K562 (cell line): ENCODE results near the gene SKP2. TPM values are rescaled to one million over a fixed set of nuclear protein-coding genes. Genes with fewer than 3 reads are reported as not detected.

Experiments
- CSDE1 ChIP-seq, 2 experiments: fragments of 450-650 bp; IDR thresholded peaks; 2 replicates each; pipeline ENCODE4 v1.6.1; 2016; ENCODE audit warnings: mild to moderate bottlenecking in 1 of 2
- FOXA1 ChIP-seq: fragments of 450-650 bp; IDR thresholded peaks from 2 replicates; pipeline ENCODE4 v1.6.1; 2016; ENCODE audit warnings: mild to moderate bottlenecking, borderline replicate concordance
- HNRNPH1 ChIP-seq: fragments of 200-400 bp; formaldehyde crosslinking; optimal IDR thresholded peaks from 2 replicates; pipeline ENCODE3; 2017; ENCODE audit warnings: low read depth, mild to moderate bottlenecking, low read length, moderate library complexity
- KHSRP ChIP-seq: fragments of 450-650 bp; IDR thresholded peaks from 2 replicates; pipeline ENCODE4 v1.6.1; 2017
- MAFK ChIP-seq: IDR thresholded peaks from 2 replicates; pipeline ENCODE4 v1.6.1; 2011; ENCODE audit warnings: low read length, improper control_type of control experiment
- MEIS2 ChIP-seq: fragments of 450-650 bp; IDR thresholded peaks from 2 replicates; pipeline ENCODE4 v1.6.1; 2014; ENCODE audit warnings: mild to moderate bottlenecking; ENCODE audit not compliant: partially characterized antibody
- MYNN ChIP-seq, 2 experiments: sonication (generic); formaldehyde crosslinking in 1 of 2; IDR thresholded peaks; 2 replicates each; pipeline versions ENCODE4 v1.5.0 to v1.6.1; 2016 to 2020; ENCODE audit warnings: antibody characterized with exemption in 1 of 2, missing genetic modification reagents in 1 of 2
- NR2C1 ChIP-seq, 2 experiments: fragments of 450-650 bp; IDR thresholded peaks; 2 replicates each; pipeline ENCODE4 v1.6.1; 2017; ENCODE audit warnings: mild to moderate bottlenecking in 2 of 2, antibody characterized with exemption in 1 of 2, inconsistent platforms in 1 of 2, missing compliant biosample characterization in 1 of 2, missing genetic modification characterization in 1 of 2
- SETDB1 ChIP-seq: IDR thresholded peaks from one replicate; pipeline ENCODE4 v1.6.1; 2012; ENCODE audit warnings: low read length, control low read depth, inconsistent platforms
- SIX5 ChIP-seq, 2 experiments: IDR thresholded peaks; 2 replicates each; pipeline ENCODE4 v1.6.1; 2011; ENCODE audit warnings: low read length in 2 of 2, borderline replicate concordance in 1 of 2, low read depth in 1 of 2, mild to moderate bottlenecking in 1 of 2, moderate library complexity in 1 of 2; ENCODE audit not compliant: insufficient read depth in 1 of 2
- SREBF2 ChIP-seq: sonication (generic); formaldehyde crosslinking; IDR thresholded peaks from 2 replicates; pipeline ENCODE4 v1.4.0; 2020; ENCODE audit warnings: mild to moderate bottlenecking, missing genetic modification reagents
- ZNF140 ChIP-seq: fragments of 250-450 bp; sonication (Bioruptor Pico); IDR thresholded peaks from 2 replicates; pipeline ENCODE4 v1.8.0; 2021; ENCODE audit warnings: moderate library complexity, mild to moderate bottlenecking, inconsistent platforms
- ZNF830 ChIP-seq: fragments of 250-450 bp; sonication (Bioruptor Pico); IDR thresholded peaks from 2 replicates; pipeline ENCODE4 v1.5.0; 2021; ENCODE audit warnings: mild to moderate bottlenecking
- polyA plus RNA-seq, 8 experiments: library from polyadenylated mRNA; depleted of rRNA in 4 of 8; stranded (reverse) in 5 of 8; unstranded in 3 of 8; fragments of >200 nt; fragmentation: Nextera tagmentation in 2 of 8; fragmentation: Illumina TruSeq in 1 of 8; extraction: Ambion mirVana in 2 of 8; extraction: Trizol in 1 of 8; gene quantifications; 2 replicates each; pipeline versions ENCODE4 v1.2.1 to v1.2.3, GENCODE V29; 2011 to 2014; ENCODE audit warnings: inconsistent platforms in 1 of 8, missing spikeins in 1 of 8
- total RNA-seq, 7 experiments: library from RNA; depleted of rRNA in 6 of 7; stranded (reverse); fragments of >200 nt in 6 of 7; fragmentation: Illumina TruSeq in 2 of 7; extraction: Trizol in 2 of 7; gene quantifications; 2 replicates each; pipeline versions ENCODE4 v1.2.1 to v1.2.3, GENCODE V29; 2011 to 2021; ENCODE audit warnings: low replicate concordance in 1 of 7
- TF ChIP-seq, protein P1 (sequence below): sonication (generic); formaldehyde crosslinking; IDR thresholded peaks from 2 replicates; pipeline ENCODE4 v1.8.0; 2022; ENCODE audit warnings: missing genetic modification reagents, mild to moderate bottlenecking, moderate library complexity, borderline replicate concordance
- TF ChIP-seq, protein P2 (sequence below): sonication (generic); formaldehyde crosslinking; IDR thresholded peaks from 2 replicates; pipeline ENCODE4 v1.4.0; 2020; ENCODE audit warnings: mild to moderate bottlenecking, missing genetic modification reagents
- TF ChIP-seq, protein P3 (sequence below): fragments of 450-650 bp; formaldehyde crosslinking; IDR thresholded peaks from 2 replicates; pipeline ENCODE4 v1.4.0; 2020; ENCODE audit warnings: mild to moderate bottlenecking, moderate library complexity
- TF ChIP-seq, protein P4 (sequence below): fragments of 450-650 bp; IDR thresholded peaks from 2 replicates; pipeline ENCODE4 v1.6.1; 2016; ENCODE audit warnings: mild to moderate bottlenecking
- TF ChIP-seq, protein P5 (sequence below): fragments of 250-450 bp; sonication (Bioruptor Pico); IDR thresholded peaks from 2 replicates; pipeline ENCODE4 v1.8.0; 2021; ENCODE audit warnings: moderate library complexity, mild to moderate bottlenecking, inconsistent platforms

Gene SKP2
- total and polyA plus RNA-seq, 9 of the 15 experiments (the other 6 are each of a cell fraction or from before 2014, with no cell fraction given): 30.0 to 97.5 (median 80.8) TPM

DNA sequence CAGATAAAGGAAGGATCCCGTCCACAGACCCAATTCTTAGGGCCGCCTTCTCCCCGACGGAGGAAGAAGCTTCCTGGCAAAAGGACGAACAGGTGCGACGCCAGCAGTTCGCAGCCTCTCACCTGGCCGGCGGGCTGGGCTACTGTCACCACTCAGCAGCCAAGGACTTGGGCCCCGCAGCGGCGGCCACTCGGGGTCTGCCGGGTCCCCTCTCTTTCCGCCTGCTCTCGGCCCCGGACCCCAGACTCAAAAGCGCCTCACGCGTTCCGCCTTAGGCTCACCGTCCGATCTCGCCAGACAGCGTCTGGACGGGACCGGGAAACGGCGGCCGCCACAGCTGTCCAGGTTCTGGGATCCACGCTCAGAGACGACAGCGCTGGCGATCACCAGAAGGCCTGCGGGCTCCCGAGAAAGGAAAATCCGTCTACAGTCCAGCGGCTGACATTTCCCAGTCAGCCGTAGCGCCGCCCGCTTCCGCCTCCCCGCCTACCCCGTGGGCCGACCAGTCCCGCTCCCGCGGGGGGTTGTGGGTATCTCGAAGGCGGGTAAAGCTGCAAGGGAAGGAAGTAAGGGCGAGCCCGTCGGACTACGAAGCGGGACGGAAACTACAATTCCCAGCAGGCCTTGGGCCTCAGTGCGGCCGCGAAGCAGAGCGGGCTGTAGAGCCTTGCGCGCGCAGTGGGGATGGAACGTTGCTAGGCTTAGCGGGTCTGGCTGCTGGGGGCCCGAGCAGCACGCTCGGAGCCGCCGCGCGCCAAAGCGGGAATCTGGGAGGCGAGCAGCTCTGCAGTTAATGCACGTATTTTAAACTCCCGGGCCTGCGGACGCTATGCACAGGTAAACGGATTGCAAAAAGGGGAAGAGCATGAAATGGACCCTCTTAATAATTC, at the start of gene SKP2, which contains the start of gene LMBRD2 (continued):
- TF ChIP-seq, protein P1, sequence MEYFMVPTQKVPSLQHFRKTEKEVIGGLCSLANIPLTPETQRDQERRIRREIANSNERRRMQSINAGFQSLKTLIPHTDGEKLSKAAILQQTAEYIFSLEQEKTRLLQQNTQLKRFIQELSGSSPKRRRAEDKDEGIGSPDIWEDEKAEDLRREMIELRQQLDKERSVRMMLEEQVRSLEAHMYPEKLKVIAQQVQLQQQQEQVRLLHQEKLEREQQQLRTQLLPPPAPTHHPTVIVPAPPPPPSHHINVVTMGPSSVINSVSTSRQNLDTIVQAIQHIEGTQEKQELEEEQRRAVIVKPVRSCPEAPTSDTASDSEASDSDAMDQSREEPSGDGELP (CRISPR knock-in tag): peak; percentile 93
- TF ChIP-seq, protein P2, sequence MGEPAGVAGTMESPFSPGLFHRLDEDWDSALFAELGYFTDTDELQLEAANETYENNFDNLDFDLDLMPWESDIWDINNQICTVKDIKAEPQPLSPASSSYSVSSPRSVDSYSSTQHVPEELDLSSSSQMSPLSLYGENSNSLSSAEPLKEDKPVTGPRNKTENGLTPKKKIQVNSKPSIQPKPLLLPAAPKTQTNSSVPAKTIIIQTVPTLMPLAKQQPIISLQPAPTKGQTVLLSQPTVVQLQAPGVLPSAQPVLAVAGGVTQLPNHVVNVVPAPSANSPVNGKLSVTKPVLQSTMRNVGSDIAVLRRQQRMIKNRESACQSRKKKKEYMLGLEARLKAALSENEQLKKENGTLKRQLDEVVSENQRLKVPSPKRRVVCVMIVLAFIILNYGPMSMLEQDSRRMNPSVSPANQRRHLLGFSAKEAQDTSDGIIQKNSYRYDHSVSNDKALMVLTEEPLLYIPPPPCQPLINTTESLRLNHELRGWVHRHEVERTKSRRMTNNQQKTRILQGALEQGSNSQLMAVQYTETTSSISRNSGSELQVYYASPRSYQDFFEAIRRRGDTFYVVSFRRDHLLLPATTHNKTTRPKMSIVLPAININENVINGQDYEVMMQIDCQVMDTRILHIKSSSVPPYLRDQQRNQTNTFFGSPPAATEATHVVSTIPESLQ: 0 out of 2 replicates have a peak, but pooled peaks have one; percentile 82
- TF ChIP-seq HNRNPH1 (no peak), SREBF2 (no peak), CSDE1 (IDR thresholded peaks at IDR 0.05) (no peak), ZNF830 (CRISPR knock-in tag) (no peak), MYNN (IDR thresholded peaks at IDR 0.05) (no peak), MYNN (CRISPR knock-in tag; IDR thresholded peaks at IDR 0.05) (no peak), FOXA1 (no peak), ZNF140 (CRISPR knock-in tag) (no peak), SIX5 (IDR thresholded peaks at IDR 0.05; ENCODE audit: borderline replicate concordance in 1 of 2, insufficient read depth in 1 of 2, low read depth in 1 of 2, low read length in 2 of 2) (peak; percentile 86 to 90), SETDB1 (no peak), MEIS2 (peak; percentile 14), MAFK (peak; percentile 27; the same call in 1 of the 2 replicates), NR2C1 (IDR thresholded peaks at IDR 0.05) (no peak), NR2C1 (tag; IDR thresholded peaks at IDR 0.05) (no peak; the same call in 1 of the 2 replicates), KHSRP (no peak)
- TF ChIP-seq, protein P3, sequence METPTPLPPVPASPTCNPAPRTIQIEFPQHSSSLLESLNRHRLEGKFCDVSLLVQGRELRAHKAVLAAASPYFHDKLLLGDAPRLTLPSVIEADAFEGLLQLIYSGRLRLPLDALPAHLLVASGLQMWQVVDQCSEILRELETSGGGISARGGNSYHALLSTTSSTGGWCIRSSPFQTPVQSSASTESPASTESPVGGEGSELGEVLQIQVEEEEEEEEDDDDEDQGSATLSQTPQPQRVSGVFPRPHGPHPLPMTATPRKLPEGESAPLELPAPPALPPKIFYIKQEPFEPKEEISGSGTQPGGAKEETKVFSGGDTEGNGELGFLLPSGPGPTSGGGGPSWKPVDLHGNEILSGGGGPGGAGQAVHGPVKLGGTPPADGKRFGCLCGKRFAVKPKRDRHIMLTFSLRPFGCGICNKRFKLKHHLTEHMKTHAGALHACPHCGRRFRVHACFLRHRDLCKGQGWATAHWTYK (CRISPR knock-in tag): no peak; the same call in 1 of the 2 replicates
- TF ChIP-seq, protein P4, sequence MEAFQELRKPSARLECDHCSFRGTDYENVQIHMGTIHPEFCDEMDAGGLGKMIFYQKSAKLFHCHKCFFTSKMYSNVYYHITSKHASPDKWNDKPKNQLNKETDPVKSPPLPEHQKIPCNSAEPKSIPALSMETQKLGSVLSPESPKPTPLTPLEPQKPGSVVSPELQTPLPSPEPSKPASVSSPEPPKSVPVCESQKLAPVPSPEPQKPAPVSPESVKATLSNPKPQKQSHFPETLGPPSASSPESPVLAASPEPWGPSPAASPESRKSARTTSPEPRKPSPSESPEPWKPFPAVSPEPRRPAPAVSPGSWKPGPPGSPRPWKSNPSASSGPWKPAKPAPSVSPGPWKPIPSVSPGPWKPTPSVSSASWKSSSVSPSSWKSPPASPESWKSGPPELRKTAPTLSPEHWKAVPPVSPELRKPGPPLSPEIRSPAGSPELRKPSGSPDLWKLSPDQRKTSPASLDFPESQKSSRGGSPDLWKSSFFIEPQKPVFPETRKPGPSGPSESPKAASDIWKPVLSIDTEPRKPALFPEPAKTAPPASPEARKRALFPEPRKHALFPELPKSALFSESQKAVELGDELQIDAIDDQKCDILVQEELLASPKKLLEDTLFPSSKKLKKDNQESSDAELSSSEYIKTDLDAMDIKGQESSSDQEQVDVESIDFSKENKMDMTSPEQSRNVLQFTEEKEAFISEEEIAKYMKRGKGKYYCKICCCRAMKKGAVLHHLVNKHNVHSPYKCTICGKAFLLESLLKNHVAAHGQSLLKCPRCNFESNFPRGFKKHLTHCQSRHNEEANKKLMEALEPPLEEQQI: no peak
- TF ChIP-seq, protein P5, sequence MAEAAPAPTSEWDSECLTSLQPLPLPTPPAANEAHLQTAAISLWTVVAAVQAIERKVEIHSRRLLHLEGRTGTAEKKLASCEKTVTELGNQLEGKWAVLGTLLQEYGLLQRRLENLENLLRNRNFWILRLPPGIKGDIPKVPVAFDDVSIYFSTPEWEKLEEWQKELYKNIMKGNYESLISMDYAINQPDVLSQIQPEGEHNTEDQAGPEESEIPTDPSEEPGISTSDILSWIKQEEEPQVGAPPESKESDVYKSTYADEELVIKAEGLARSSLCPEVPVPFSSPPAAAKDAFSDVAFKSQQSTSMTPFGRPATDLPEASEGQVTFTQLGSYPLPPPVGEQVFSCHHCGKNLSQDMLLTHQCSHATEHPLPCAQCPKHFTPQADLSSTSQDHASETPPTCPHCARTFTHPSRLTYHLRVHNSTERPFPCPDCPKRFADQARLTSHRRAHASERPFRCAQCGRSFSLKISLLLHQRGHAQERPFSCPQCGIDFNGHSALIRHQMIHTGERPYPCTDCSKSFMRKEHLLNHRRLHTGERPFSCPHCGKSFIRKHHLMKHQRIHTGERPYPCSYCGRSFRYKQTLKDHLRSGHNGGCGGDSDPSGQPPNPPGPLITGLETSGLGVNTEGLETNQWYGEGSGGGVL (CRISPR knock-in tag): no peak
